ENCODE data around the gene JPH4.

JPH4 gene

DNA sequence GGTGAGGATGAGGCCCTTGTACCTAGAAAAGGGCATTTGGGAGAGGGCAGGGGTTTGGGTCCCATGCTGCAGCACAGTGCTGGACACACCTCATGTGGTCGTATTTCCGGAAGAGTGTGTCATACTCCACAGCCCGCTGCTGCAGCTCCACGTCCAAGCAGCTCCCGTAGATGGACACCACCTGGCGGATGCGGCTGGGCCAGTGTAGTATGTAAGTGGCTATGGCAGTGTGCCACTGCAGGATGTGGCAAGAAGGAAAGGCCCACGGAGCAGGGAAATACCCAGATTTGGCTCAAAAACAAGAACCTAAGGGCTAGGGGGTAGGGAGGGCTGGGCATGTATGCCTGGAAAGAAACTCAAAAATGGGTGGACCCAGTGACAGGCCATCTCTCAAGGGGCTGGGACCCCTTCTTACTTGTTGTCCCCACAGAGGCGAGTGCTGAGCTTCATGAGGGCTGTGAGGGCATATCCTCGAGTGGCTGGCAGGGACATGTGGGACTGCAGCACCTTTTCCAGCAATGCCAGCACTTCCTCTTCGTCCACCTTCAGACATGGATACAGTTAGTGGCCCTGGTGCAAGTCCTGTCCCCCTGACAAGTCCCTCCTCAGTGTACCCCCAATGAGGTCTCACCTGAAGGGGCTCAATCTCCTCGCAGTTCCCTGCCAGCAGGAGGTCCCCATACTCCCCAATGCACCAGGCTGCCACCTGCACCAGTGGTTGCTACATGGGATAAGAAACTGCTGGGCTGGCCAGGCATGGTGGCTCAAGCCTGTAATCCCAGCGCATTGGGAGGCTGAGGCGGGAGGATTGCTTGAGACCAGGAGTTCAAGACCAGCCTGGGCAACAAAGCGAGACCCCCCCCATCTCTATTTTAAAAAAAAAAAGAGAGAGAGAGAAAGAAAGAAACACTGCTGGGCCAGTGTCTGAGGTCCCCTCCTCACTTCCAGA, 16.4 kb downstream of the JPH4 start:
- no peak for DNase-seq

DNA sequence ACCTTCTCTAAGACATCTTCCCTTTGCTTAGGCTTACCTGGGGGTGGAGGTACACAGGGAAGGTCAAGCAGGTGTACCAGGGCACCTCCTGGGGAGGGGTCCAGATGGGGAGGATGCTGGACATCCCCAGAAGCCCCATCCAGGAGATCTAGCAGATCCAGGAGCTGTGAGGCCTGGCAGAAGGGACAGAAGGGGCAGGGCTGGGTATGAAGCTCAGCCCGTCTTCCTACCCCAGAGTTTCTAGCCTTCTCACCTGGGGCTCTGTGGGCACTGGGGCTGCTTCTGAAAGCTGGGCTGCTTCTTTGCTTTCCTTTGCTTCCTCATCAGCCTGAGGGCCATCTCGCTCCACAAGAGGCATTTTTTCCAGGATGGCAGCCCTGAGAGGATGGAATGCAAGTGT, 17.3 kb downstream of the JPH4 start:
- DNase-seq, result no peak

DNA sequence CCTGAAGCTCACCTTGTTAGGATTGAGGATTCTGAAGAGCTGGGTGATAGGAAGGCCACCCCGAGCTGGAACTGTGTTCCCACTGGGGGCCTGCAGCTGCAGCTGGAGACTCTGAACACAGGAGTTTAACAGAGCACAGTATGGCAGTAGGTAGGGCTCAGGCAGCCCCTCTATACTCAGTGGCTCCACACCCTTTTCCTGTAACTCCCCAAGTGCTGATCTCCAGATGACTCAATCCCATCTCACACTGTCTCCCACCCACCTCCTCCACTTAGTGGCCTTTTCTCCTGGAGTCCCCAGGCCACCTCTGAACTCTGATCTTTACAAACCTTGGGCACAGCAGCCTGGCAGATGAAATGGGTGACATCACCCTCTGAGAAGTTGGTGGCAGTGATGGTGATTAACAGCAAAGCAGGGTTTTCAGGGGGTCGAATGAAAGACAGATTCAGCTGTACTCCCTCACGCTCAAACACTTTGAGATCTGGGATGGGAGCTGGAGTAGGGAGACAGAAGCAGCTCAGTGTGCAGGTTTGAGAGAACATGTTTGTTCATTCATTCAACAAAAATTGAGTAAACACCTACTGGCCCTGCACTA, 18.6 kb downstream of the JPH4 start:
- no peak for DNase-seq

DNA sequence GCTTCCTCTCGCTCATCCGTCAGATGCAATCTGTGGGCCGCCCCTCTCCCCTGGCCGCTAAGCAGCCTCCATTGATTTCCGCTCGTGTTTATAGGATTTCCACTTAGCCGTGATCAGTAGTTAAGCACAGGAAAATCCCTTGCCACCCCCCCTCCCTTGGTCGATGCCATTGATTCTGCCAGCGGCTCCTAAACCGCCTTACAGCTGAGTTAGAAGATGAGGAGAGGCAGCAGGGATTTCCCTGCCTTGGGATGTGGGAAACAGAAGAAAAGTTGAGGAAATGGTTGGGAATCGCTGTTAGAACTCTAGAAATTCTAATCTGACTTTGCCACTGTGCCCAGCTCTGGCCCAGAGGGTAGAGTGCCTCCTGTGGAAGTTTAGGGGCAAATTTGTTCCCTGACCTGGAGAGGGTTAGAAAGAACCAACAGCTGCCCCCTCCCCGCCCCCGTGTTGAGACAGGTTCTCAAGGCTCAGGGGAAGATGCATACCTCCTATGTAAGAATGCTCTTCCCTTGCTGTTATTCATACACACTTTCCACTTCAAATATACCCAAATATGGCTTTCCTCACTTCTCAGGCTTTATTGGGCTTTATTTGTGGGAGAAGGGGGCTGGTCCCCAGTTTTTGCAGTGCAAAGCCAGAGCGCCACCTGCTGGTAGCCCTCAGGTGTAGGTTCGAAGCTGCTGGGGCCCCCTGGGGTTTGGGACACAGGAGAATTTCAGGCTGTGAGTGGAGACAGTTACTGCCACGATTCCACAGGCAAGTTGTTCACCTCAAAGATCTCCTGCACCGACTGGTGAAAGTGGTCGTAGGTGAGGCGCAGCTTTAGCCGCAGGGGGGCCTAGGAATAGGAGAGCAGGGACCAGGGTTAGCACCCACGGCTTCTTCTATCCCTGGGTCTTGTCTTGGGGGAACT, 19.3 kb downstream of the JPH4 start:
- peak; percentile 80 for DNase-seq

DNA sequence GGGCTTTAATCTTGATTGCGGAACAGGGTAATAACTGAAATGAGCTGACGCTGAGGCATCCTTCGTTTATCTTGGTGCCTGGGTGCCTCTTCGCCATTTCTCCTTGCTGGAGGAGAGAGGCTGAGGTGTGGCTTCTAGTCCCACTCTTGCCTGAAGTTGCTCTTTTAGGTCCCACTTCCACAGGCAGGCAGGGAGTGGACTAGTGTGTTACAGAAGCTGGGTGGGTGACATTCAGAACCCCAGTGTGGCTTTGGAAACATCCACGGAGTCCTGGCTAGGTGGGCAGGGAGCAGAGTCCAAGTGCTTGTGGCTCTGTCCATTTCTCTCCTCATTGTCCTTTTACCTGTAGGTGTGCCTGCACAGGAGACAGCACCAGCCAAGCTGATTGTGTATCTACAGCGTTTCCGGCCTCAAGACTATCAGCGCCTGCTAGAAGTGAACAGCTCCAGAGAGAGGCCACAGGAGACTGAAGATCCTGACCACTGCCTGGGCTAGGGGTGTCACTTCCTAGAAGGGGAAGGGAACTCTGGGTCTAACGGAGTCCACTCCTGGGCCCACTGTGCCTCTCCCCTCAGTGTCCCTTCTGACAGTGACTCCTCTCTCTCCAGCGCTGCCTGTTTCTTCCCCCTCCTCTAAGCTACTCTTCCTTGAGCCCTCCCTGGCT, 20.1 kb downstream of the JPH4 start:
- no peak for DNase-seq

DNA sequence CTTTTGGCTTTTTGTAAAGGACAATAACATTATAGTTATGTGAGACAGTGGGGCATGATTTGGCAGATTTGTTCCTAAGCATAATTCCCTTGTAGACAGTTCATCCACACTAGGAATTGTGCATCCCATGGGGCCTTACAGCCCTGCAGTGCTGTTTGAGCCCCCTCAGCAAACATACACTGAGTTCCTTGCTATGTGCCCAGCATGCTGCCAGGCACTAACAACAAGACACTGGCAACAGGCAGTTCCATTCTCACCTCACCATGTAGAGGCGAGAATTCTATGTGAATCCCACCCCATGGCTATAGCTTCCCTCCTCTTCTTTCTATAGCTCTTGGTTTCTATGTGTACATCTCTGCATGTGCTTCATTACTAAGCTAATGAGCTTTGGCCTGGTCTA, 20.6 kb downstream of the JPH4 start:
- no peak for DNase-seq

DNA sequence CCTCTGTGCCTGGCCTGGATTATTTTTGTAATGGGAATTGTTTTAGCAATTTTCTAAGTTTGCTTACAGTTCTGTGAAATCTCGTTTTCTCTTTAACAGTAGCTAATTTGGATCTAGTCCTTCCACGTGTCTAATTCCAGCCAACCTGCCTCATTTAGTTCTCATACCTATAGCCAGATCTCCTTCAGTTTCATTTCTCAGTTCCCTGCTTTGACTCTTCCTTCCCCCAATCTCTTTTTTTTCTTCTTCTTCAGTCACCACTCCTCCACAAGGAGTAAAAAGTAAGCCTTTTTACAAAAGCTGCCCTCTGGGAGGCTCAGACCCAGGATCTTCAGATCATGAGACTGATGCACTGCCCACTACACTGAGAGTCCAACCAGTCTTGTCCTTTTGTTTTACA, 21.1 kb downstream of the JPH4 start:
- no peak for DNase-seq

DNA sequence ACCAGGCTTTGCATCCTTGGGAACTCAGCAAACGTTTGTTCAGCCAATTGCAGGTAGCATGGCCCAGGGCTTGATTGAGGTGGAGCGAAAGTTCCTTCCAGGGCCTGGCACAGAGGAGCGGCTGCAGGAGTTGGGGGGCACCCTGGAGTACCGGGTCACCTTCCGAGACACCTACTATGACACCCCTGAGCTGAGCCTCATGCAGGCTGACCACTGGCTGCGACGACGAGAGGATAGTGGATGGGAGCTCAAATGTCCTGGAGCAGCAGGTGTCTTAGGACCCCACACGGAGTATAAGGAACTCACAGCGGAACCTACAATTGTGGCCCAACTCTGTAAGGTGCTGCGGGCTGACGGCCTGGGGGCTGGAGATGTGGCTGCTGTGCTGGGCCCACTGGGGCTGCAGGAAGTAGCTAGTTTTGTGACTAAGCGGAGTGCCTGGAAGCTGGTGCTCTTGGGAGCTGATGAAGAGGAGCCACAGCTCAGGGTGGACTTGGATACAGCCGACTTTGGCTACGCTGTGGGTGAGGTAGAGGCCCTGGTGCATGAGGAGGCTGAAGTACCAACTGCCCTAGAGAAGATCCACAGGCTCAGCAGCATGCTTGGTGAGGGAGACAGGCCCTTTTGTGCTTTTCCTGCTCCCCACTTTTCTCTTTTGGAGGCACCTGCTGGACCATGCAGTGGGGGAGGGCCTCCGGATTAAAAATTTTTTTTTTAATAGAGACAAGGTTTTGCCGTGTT, 21.7 kb downstream of the JPH4 start:
- no peak for DNase-seq

DNA sequence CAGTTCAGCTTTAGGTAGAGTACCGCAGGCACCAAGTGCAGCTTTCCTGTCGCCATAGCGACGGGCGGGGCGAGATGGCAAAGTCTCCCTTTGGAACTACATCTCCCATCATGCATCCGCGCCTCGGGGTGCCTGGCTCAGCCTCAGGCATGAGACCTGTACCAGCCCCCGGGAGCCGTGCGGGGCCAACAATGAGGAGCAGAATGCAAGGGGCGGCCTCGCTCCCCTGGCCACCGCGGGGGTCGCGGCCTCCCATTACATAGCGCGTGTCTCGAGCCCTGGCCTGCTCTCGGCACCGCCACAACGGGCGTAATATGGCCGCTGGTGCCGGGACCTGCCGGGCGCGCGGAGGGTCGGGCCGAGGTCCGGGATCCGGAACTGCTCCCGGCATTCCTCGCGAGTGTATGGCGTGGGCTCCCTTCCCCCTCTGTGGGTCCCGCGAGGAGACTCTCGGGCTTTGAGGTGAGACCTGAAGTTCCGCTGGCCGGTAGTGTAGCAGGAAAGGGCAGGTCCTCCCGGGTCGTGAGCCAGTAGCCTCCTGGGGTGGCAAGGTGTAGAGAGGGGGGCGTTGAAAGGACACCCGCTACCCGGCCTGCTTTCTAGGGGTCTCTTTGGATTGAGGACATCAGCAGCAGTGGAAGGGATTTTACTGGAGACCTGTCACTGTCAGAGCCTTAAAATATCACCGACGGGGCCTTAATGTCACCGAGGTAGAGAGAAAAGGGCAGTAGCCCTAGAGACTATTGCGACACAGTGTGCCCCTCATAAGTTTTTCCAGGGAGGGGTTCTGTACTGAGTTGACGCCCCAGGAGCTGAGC, 22.5 kb downstream of the JPH4 start, which contains the start of gene THTPA:
Gene THTPA (plus strand): TSS at position 390 of the 818 bp plus-strand sequence. CDS start 487 bp downstream, outside the sequence.
- DNase-seq, result peak; percentile 95

DNA sequence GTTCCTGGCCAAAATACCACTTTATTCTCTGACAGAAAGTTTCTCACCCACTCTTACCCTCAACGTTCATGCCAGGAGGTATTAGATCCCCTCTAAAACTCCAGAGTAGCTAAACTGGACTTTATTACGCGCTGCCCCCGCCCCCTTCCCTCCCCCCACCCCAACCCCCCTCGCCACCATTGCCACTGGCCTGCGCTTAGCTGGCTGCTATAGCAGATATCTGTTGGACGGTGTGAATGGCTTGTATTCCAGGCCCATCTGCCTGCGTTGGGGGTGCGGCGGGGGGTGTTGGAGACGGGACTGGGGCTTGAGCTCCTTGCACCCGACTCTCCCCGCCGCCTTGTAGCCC, 23.1 kb downstream of the JPH4 start:
- no peak for DNase-seq

DNA sequence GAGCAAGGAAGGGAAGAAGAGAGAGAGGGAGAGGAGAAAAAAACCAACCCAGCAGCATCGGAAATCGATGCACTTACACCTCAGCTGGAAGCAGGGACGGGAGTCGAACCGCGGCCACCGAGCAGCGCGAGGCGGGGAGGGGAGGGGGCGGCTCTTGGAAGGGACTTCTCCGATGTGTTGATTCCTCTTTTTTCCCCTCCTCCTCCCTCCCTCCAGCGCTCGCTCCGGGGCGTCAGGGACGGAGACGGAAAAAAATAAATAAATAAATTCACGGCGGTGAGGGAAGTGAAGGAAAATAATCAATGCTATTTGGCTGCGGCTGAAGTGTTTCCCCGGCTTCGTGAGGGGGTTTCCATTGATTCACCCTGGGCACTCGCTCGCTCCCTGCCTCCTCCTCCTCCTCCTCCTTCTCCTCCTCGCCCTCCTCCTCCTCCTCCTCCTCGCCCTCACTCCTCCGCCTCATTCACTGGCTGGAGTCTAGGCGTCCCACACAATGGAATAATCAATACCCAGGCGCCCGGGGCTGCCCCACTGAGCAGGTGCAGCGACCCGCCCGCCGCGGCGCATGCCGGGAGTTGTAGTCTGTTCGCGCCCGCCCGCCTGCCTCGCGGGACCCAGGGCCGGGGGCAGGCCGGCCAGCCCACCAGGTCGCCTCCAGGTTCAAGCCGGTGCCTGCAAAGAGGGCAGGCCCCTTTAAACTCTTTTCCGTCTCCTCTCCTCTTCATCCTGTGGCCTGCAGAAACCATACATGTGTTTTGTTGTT, 27.1 kb downstream of the JPH4 start, which contains the start of gene ZFHX2:
Gene ZFHX2 (minus strand): TSS at position 500 of the 763 bp plus-strand sequence. CDS start 16,440 bp downstream, outside the sequence.
- DNase-seq, result peak; percentile 84

DNA sequence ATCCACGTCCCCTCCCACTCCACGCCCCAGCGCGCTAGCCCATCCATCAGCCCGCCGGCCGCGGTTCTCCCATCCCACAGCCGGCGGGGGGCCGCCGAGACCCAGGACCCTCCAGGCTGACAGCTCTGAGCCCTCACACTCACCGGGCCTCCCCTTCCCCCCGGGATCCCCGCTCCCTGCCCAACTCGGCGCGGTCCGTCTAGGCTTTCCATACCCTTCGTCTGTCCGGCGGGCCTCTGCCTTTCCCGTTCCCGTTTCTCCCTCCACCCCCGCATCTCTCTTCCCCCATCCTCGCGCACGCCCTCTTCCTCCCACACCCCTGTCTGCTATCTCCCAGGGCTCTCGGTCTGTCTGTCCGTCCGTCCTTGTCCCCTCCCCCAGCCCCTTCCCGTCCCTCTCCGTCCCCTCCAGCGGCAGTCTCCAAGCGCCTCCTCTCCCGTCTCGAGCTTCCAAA, 27.8 kb downstream of the JPH4 start:
- no peak for DNase-seq

DNA sequence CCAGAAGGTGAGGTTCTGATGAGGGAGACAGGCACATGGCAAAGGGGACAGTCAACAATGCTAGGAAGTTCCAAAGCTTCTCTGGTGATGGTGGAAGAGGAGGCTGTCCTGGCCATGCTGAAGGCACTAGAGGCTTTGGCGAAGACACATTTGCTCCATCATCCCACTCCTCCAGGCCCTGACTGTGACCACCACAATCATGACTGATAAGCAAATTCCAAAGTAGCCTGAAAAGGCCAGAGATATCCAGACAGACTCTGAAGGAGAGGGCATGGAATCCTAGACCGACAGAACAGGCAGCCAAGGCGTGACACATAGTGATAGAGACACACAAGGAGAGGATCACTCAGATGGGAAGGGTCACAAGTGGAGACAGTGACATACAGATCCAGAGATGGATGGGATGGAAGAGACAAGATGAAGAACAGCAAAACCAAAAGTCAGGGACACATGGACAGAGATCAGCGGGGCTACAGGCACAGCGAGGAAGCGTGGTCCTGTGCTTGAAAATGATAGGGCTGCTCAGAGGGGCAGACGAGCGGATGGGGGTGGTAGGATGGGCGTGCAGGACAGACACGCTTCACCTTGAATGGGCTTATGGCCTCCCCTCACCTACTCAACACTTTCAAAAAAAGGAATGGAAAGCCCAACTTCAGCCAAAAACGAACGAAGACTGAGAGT, 28.3 kb downstream of the JPH4 start:
- no peak for DNase-seq

DNA sequence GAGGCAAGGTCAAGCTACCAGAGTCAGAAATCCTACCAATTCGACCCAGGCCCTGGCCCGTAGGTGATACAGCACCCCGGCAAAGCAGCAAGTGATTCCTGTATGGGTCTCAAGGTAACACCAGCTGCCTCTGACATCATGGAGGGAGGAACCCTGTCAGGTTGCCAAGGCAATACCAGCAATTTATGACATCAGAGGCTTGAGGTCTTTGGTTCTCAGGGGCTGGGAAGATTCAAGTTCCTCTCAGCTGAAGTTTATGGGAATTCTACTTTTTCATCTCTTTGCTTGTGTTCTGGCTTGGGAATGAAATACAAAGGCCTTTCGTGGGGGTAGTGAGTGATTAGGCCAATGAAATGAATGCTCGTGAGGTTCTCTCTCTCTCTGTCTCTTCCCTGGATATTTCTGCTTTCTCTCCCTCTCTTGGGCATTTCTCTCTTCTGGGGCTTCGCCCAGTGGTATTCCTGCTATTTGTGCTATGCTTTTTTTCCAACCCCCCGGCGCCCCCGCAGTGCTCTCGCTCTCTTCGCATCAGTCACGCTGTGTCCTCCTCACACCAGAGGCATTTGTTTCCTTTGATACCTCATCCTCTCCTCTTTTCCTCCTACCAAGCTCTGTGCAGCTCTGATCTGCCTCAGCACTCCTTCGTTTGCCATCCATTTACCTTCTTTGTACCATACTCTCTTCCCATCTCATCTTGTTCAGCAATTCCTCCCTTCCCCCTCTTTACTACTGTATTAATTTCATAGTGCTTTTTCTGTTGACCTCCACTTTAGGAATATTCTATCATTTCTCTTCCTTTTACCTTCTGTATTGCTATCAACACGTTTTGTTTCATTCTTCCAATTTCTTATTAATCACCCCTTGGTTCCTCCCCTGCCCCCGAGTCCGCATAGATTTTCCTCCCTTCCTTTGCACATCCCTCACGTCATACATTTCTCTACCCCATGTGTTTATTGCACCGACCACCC, 30.0 kb downstream of the JPH4 start:
- no peak for DNase-seq

DNA sequence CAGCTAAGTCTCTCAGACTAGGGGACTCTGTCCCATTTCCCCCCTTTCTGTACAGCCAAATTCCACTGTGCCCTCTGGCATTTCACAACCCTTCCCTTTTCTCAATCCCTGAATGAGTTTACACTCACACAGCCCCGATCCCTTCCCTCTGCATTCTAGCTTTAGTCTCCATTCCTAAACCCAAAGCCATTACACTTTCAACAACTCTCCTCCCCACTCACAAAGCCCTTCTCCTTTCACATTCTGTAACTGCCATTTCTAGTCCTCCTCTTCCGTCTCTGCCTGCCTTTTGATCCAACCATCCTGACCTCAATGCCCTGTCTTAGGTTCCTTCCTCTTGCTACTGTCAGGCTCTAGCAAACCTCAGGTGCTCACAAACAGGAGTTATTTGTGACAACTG, 30.7 kb downstream of the JPH4 start:
- no peak for DNase-seq

DNA sequence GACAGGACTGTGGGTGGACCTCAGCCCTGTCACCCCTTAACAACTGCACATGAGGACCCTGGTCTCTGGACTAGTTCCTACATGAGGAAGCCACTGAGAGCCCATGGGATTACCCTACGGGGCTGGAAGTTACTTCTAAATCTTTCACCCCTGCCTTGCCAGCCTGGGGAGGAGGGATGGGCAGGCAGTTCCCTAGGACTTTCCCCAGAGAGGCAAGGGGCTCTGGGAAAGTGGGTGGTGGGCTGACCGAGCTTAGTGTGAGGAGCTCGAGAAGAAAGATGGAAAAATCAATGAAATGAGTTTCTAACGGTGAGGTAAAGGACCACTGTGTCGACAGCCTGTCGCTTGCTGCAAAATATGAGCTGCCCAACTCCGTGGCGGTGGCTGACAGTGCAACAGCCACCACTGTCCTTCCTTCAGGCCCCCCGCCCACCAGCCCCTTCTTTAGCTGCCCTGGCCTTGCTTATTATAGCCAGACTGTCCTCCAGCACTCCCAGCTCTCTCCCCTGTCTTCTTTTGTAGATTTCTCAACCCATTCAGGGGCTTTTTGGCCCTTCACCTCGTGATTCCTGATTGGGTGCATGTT, 32.0 kb downstream of the JPH4 start:
- no peak for DNase-seq

DNA sequence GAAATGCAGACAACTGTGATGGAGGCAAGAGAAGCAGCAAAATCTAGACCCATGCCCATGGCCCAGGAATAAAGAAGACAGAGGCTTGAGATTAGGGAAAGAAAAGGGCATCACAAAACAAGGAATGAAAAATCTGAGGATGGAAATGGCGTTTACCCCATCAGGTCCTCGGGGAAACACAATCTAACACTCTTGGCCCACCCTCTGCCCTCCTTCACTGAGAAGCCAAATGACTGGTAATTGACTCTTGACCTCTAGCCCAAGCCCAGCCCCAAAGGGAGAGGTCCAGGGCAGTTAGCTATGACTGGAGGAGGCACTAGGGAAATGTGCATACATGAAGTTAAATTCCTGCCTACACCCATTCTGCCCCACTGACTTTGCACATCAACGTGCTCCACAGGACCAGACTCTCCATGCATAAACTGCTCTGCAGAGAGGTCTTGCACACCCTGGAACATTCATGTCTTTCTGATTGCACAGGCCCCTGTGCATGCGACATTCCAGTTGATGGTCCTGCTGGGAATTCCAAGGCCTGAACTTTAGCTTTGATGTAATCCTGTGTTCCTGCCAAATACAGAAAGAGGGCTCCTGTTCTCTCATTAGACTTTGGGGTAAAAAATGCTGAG, 32.7 kb downstream of the JPH4 start:
- DNase-seq, result no peak
